Endothelial cell of umbilical vein (primary cell): Measurements from ENCODE around the gene PANX3. TPM values are rescaled to one million over a fixed set of nuclear protein-coding genes. Genes with fewer than 3 reads are reported as not detected.

Experiments
- BruUV-seq: library from RNA; stranded (reverse); fragments of 400-500 nt; replicated peaks from 2 replicates; lab custom pipeline; 2021; lab: Mats Ljungman, UMichigan
- CTCF ChIA-PET: fragments of 300-600, 350-600 bp; sonication (Branson Sonifier 250); formaldehyde crosslinking; loops from one replicate; lab custom pipeline; 2021; ENCODE audit warnings: antibody characterized with exemption, inconsistent platforms; lab: Charles Lee
- POLR2A ChIA-PET: fragments of 300-600, 350-600 bp; sonication (Branson Sonifier 250); formaldehyde crosslinking; loops from one replicate; lab custom pipeline; 2021; ENCODE audit warnings: antibody characterized with exemption, inconsistent platforms; lab: Charles Lee
- DNase-seq: peaks from one replicate; pipeline ENCODE4 v3.0.0-alpha.2; 2011; ENCODE audit warnings: low read depth, low spot score
- FAIRE-seq: peaks from 2 replicates; lab custom pipeline; 2011; peaks lifted over from hg19 to GRCh38; lab: Jason Lieb, UNC
- H2AFZ ChIP-seq: 2 replicates; pipeline ENCODE4 v1.6.0; 2012; ENCODE audit warnings: low read depth, low read length, control low read depth, inconsistent platforms
- H3K27ac ChIP-seq: 2 replicates; pipeline ENCODE4 v1.5.1; 2011; ENCODE audit warnings: low read depth, mild to moderate bottlenecking, control low read depth, low read length, moderate library complexity; ENCODE audit not compliant: insufficient read depth
- H3K27me3 ChIP-seq, 2 experiments: 2 replicates each; pipeline versions ENCODE4 v1.6.0 to v1.6.1; 2011; ENCODE audit warnings: low read length in 2 of 2, mixed read lengths in 1 of 2; ENCODE audit not compliant: control insufficient read depth in 2 of 2, insufficient read depth in 2 of 2
- H3K36me3 ChIP-seq, 2 experiments: 2 replicates in 1 of 2; 3 replicates in 1 of 2; pipeline ENCODE4 v1.5.1; 2011; ENCODE audit warnings: low read length in 2 of 2, mild to moderate bottlenecking in 1 of 2, moderate library complexity in 1 of 2; ENCODE audit not compliant: control insufficient read depth in 2 of 2, insufficient read depth in 2 of 2; ENCODE audit errors: extremely low read depth in 1 of 2
- H3K4me1 ChIP-seq: 3 replicates; pipeline ENCODE4 v1.5.1; 2011; ENCODE audit warnings: mild to moderate bottlenecking, low read length; ENCODE audit not compliant: control insufficient read depth, insufficient read depth; ENCODE audit errors: extremely low read depth
- H3K4me2 ChIP-seq: 2 replicates; pipeline ENCODE4 v1.6.1; 2011; ENCODE audit warnings: low read length, control low read depth, mixed read lengths; ENCODE audit not compliant: insufficient read depth
- H3K4me3 ChIP-seq, 3 experiments: fragments of 200-600 bp in 1 of 3; sonication (generic), shearing (Covaris generic) in 1 of 3; replicated peaks in 1 of 3; 2 replicates each; pipeline ENCODE4 v1.5.1; 2011 to 2016; ENCODE audit warnings: control low read depth in 3 of 3, low read length in 3 of 3, mild to moderate bottlenecking in 2 of 3, inconsistent platforms in 1 of 3, low read depth in 1 of 3, moderate library complexity in 1 of 3; ENCODE audit not compliant: insufficient read depth in 1 of 3
- H3K79me2 ChIP-seq: 2 replicates; pipeline ENCODE4 v1.6.0; 2012; ENCODE audit warnings: low read length, inconsistent platforms; ENCODE audit not compliant: control insufficient read depth, insufficient read depth
- H3K9ac ChIP-seq: replicated peaks from 2 replicates; pipeline ENCODE3; 2011; ENCODE audit warnings: low read length, control low read depth; ENCODE audit not compliant: insufficient read depth; ENCODE audit errors: extremely low read depth
- H3K9me1 ChIP-seq: replicated peaks from 3 replicates; pipeline ENCODE4 v1.6.0; 2011; ENCODE audit warnings: mild to moderate bottlenecking, low read length; ENCODE audit not compliant: control insufficient read depth, insufficient read depth; ENCODE audit errors: extremely low read depth
- H3K9me3 ChIP-seq: replicated peaks from 2 replicates; pipeline ENCODE4 v1.5.1; 2012; ENCODE audit warnings: low read length, inconsistent platforms; ENCODE audit not compliant: control insufficient read depth, insufficient read depth
- H4K20me1 ChIP-seq: replicated peaks from 2 replicates; pipeline ENCODE3; 2011; ENCODE audit warnings: mild to moderate bottlenecking, low read length; ENCODE audit not compliant: control insufficient read depth, insufficient read depth; ENCODE audit errors: extremely low read depth
- CTCF ChIP-seq, 2 donors: IDR thresholded peaks; 1 replicate in 1 of 2; 2 replicates in 1 of 2; pipeline ENCODE4 v1.5.1; 2011; ENCODE audit warnings: low read length in 2 of 2, mild to moderate bottlenecking in 2 of 2, moderate library complexity in 2 of 2, control low read depth in 1 of 2, inconsistent platforms in 1 of 2, low read depth in 1 of 2; ENCODE audit not compliant: insufficient read depth in 1 of 2; ENCODE audit errors: extremely low read depth in 1 of 2
- EZH2 ChIP-seq: IDR thresholded peaks from 2 replicates; pipeline ENCODE4 v1.6.1; 2012; ENCODE audit warnings: borderline replicate concordance, low read depth, mild to moderate bottlenecking, moderate library complexity, low read length, inconsistent platforms; ENCODE audit not compliant: severe bottlenecking
- FOS ChIP-seq: IDR thresholded peaks from 2 replicates; pipeline ENCODE4 v1.6.1; 2011; ENCODE audit warnings: mild to moderate bottlenecking, low read length, moderate library complexity, borderline replicate concordance; ENCODE audit not compliant: insufficient read depth
- GATA2 ChIP-seq: IDR thresholded peaks from 2 replicates; pipeline ENCODE4 v1.7.0; 2011; ENCODE audit warnings: low read depth, mild to moderate bottlenecking, moderate library complexity, mixed read lengths, low read length; ENCODE audit not compliant: insufficient read length, insufficient read depth
- JUN ChIP-seq: IDR thresholded peaks from 2 replicates; pipeline ENCODE4 v1.6.1; 2011; ENCODE audit warnings: borderline replicate concordance, low read depth; ENCODE audit not compliant: insufficient read length, insufficient read depth
- MAX ChIP-seq: IDR thresholded peaks from 2 replicates; pipeline ENCODE4 v1.6.1; 2011; ENCODE audit not compliant: insufficient read depth, insufficient read length
- MYC ChIP-seq: IDR thresholded peaks from one replicate; pipeline ENCODE4 v1.6.1; 2011; ENCODE audit warnings: mild to moderate bottlenecking, low read depth, low read length
- POLR2A ChIP-seq: IDR thresholded peaks from 2 replicates; pipeline ENCODE4 v1.6.1; 2012; ENCODE audit warnings: low read depth, mild to moderate bottlenecking, control low read depth, low read length
- POLR2AphosphoS5 ChIP-seq: IDR thresholded peaks from 2 replicates; pipeline ENCODE4 v1.6.1; 2012; ENCODE audit warnings: low read depth, mild to moderate bottlenecking, control low read depth, low read length, moderate library complexity; ENCODE audit not compliant: insufficient read depth
- dilution Hi-C: fragments of 300-500 bp; cut with MboI; formaldehyde crosslinking; loops from one replicate; pipeline ENCODE4 v1.15.0; 2019; ENCODE audit warnings: low sequenced_read_pairs; ENCODE audit not compliant: extremely low pct_ligation_motif_present
- intact Hi-C: fragments of 100-400 bp; cut with micrococcal nuclease; formaldehyde crosslinking; loops from one replicate; pipeline ENCODE4 v1.10.0; 2022
- polyA plus RNA-seq, 4 experiments: library from polyadenylated mRNA; depleted of rRNA in 3 of 4; stranded (reverse) in 3 of 4; unstranded in 1 of 4; fragments of >200 nt; gene quantifications; 2 replicates each; pipeline versions ENCODE4 v1.2.1 to v1.2.3, GENCODE V29; 2011 to 2012; ENCODE audit warnings: missing spikeins in 1 of 4
- total RNA-seq: library from RNA; stranded (reverse); gene quantifications from 2 replicates; pipeline ENCODE4 v1.2.3, GENCODE V29; 2021

The PANX3 gene
- total and polyA plus RNA-seq, 2 donors (not counting 3 experiments of a cell fraction or from before 2014, with no cell fraction given) = not detected

DNA sequence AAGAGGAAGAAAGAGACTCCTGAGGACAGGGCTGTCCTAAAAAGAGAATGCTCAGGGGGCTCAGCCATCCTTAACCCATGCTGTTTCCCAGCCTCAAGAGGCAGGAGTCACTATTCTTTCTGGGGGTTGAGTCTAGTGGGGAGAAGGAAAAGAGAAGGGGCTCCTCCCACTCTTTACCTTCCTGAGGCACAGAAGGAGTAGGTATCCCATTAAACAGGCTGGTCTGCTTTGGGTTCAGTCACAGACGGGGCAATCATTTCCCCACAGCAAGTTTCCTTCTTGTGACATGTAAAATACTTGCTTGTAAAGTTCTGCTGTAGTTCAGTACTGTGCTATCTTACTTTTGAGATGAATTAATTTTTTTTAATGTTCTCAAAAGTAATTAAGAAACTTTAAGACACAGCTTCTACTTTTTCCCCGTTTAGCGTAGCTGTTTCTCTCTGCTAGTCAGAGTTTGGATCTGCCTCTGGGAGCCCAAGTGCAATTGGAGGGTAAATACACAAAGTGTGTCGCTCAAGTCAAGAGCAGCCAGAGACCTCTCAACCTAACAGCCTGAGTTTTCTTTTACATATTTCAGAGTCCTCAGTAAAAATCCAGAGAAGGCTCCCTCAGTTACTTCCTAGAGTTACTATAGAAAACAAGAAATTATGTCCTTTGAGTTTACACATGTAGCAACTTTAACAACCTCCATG, 26.4 kb upstream of the PANX3 start:
- no peaks in the 10 kb centered on the region for H3K4me1 ChIP-seq
- no peaks in the 10 kb centered on the region for H3K9me1 ChIP-seq
- POLR2A ChIA-PET = no interaction called here
- TF ChIP-seq FOS = no peak
- TF ChIP-seq JUN = no peak
- no peak for TF ChIP-seq POLR2A
- no peak for TF ChIP-seq POLR2AphosphoS5
- TF ChIP-seq EZH2 = no peak
- TF ChIP-seq GATA2 = no peak
- no peak for TF ChIP-seq MYC
- TF ChIP-seq CTCF (IDR thresholded peaks at IDR 0.05; ENCODE audit: extremely low read depth in 1 of 2, insufficient read depth in 1 of 2, low read depth in 1 of 2, low read length in 2 of 2) = no peak
- TF ChIP-seq MAX = no peak
- H3K4me2 ChIP-seq = no peak overlapping the region
- dilution Hi-C loops = no loop called here
- no peak overlapping the region for H3K9ac ChIP-seq
- H3K36me3 ChIP-seq = no peaks in the 10 kb centered on the region
- H3K27ac ChIP-seq = no peak overlapping the region
- FAIRE-seq (no peak), DNase-seq (no peak)
- no TSS peak for BruUV-seq
- intact Hi-C loops = loop anchor here (5.0 kb wide), 1 partner anchor 513 kb away; no protein-coding TSS in a partner anchor
- H4K20me1 ChIP-seq = no peaks in the 10 kb centered on the region
- no peak overlapping the region for H2AFZ ChIP-seq
- CTCF ChIA-PET = interaction anchor here (0.7 to 3.9 kb wide), 11 partner anchors 12 to 516 kb away, joined by 3 to 52 read pairs (median 5); partner anchors contain the start of gene OR8A1
- H3K9me3 ChIP-seq = no peaks in the 10 kb centered on the region
- no peak overlapping the region for H3K4me3 ChIP-seq
- H3K79me2 ChIP-seq = no peaks in the 10 kb centered on the region
- H3K27me3 ChIP-seq = peaks cover 7 to 14% of the 10 kb centered on the region in 2 experiments
